ENCODE results near the gene CA7. TPM values are rescaled to one million over a fixed set of nuclear protein-coding genes. Genes with fewer than 3 reads are reported as not detected.

CA7 gene
- total RNA-seq, 2 donors from 2014 or later, result not detected

DNA sequence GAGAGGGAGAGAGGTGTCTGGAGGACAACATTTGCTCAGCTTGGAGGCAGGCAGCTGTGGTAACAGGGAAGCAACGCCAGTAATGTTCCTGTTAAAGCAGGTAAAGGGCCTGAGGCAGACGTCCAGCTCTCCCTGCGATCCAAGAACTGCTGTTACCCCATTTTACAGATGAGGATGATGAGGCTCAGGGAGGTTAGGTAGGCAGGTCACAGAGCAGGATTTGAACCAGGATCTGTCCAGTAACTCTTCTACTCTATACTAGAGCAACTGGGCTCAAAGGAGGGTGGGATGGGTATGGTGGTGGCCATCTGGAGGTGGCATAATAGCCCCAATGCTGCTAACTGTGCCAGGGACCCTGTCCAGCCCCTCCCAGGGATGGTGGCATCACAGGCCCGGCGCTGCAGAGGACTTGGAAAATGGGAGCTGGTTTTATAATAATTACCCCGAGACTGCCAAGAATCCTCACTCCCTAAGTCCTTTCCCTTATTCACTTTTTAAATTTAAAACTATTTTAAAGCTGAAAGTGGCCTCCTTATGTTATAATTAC is 12.0 kb downstream of the CA7 start:
- TF ChIP-seq, protein P1, sequence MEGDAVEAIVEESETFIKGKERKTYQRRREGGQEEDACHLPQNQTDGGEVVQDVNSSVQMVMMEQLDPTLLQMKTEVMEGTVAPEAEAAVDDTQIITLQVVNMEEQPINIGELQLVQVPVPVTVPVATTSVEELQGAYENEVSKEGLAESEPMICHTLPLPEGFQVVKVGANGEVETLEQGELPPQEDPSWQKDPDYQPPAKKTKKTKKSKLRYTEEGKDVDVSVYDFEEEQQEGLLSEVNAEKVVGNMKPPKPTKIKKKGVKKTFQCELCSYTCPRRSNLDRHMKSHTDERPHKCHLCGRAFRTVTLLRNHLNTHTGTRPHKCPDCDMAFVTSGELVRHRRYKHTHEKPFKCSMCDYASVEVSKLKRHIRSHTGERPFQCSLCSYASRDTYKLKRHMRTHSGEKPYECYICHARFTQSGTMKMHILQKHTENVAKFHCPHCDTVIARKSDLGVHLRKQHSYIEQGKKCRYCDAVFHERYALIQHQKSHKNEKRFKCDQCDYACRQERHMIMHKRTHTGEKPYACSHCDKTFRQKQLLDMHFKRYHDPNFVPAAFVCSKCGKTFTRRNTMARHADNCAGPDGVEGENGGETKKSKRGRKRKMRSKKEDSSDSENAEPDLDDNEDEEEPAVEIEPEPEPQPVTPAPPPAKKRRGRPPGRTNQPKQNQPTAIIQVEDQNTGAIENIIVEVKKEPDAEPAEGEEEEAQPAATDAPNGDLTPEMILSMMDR (conservative IDR thresholded peaks at IDR 0.05), result no peak
- 91 to 97% methylated on average over 3 to 6 of the region's 6 CpGs for WGBS, 2 experiments (ENCODE audit: insufficient coverage in 1 of 2, insufficient read length in 1 of 2)
- H3K27me3 Mint-ChIP-seq (ENCODE audit: insufficient read depth), result no peaks in the 10 kb centered on the region
- Histone ChIP-seq H3K4me1 (ENCODE audit: control insufficient read depth, insufficient read depth, low read length) (no peaks in the 10 kb centered on the region), H3K4me3 (ENCODE audit: low read length) (no peak overlapping the region), H3K36me3 (ENCODE audit: control insufficient read depth, insufficient read depth, low read length) (no peaks in the 10 kb centered on the region), H3K27ac (ENCODE audit: low read depth, low read length) (no peak overlapping the region), H3K27me3 (ENCODE audit: control insufficient read depth, insufficient read depth, low read length, poor library complexity, severe bottlenecking) (no peaks in the 10 kb centered on the region), H3K9ac (ENCODE audit: extremely low read depth, low read length, poor library complexity, severe bottlenecking) (no peak overlapping the region), H3K9me3 (ENCODE audit: control insufficient read depth, low read length) (no peaks in the 10 kb centered on the region)
- no peak overlapping the region for H3K27ac Mint-ChIP-seq
- DNase-seq, result no peak
- H3K4me1 Mint-ChIP-seq, result no peaks in the 10 kb centered on the region
- no peaks in the 10 kb centered on the region for H3K36me3 Mint-ChIP-seq (ENCODE audit: low read depth)
- no peaks in the 10 kb centered on the region for H3K9me3 Mint-ChIP-seq
- H3K4me3 Mint-ChIP-seq, result no peak overlapping the region

DNA sequence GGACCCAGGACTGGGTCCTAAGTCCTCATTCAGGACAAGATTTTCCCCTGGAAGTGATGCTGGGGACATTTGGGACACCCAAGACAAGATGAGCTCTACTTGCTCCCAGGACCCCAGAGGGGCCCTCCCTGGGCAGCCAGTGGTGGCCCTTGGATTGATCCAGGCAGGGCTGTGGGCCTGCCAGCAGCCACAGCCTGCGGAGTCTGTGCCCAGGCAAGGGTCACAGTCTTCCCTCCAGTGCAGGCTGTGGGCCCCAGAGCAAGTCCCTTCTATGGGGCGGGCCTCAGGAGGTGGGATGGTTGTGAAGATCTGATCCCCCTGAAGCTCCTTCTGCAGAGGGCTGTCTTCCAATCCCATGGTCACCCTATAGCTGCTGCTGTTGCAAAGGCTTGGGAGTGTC is 12.6 kb downstream of the CA7 start:
- Histone ChIP-seq H3K9ac (ENCODE audit: extremely low read depth, low read length, poor library complexity, severe bottlenecking) (no peak overlapping the region), H3K36me3 (ENCODE audit: control insufficient read depth, insufficient read depth, low read length) (no peaks in the 10 kb centered on the region), H3K4me1 (ENCODE audit: control insufficient read depth, insufficient read depth, low read length) (no peaks in the 10 kb centered on the region), H3K27me3 (ENCODE audit: control insufficient read depth, insufficient read depth, low read length, poor library complexity, severe bottlenecking) (no peaks in the 10 kb centered on the region), H3K9me3 (ENCODE audit: control insufficient read depth, low read length) (no peaks in the 10 kb centered on the region), H3K27ac (ENCODE audit: low read depth, low read length) (no peak overlapping the region), H3K4me3 (ENCODE audit: low read length) (no peak overlapping the region)
- Mint-ChIP-seq H3K36me3 (ENCODE audit: low read depth) (no peaks in the 10 kb centered on the region), H3K9me3 (no peaks in the 10 kb centered on the region), H3K4me1 (no peaks in the 10 kb centered on the region), H3K27ac (no peak overlapping the region), H3K4me3 (no peak overlapping the region), H3K27me3 (ENCODE audit: insufficient read depth) (no peaks in the 10 kb centered on the region)
- TF ChIP-seq, protein P1 (conservative IDR thresholded peaks at IDR 0.05), result no peak
- WGBS, 2 experiments (ENCODE audit: insufficient coverage in 1 of 2, insufficient read length in 1 of 2), result 84 to 100% methylated on average over 1 to 2 of the region's 2 CpGs
- peak; percentile 21 for DNase-seq

DNA sequence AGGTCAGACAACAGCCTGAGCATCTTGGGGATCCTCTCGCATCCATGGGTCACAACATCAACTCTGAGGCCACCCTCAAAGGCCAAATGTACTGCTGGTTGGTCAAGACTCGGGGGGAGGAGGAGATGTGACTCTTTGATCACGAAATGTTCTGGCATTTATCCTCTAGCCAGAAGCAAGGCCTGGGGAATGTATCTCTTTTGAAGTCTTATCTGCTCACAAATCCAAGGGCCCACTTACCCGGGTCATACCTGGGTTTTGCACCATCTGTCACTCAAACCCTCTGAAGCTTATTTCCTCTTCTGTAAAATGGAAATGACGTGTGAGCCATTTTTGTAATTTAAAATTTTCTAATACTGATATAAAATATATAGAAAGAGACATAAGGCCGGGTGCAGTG is 13.2 kb downstream of the CA7 start:
- Mint-ChIP-seq H3K27me3 (ENCODE audit: insufficient read depth) (no peaks in the 10 kb centered on the region), H3K27ac (no peak overlapping the region), H3K4me3 (no peak overlapping the region), H3K36me3 (ENCODE audit: low read depth) (no peaks in the 10 kb centered on the region), H3K9me3 (no peaks in the 10 kb centered on the region), H3K4me1 (no peaks in the 10 kb centered on the region)
- no peaks in the 10 kb centered on the region for H3K4me1 ChIP-seq (ENCODE audit: control insufficient read depth, insufficient read depth, low read length)
- H3K27me3 ChIP-seq (ENCODE audit: control insufficient read depth, insufficient read depth, low read length, poor library complexity, severe bottlenecking), result no peaks in the 10 kb centered on the region
- no peak overlapping the region for H3K27ac ChIP-seq (ENCODE audit: low read depth, low read length)
- WGBS, 2 experiments (ENCODE audit: insufficient coverage in 1 of 2, insufficient read length in 1 of 2), result 88 to 90% methylated on average over 4 to 5 of the region's 6 CpGs
- H3K36me3 ChIP-seq (ENCODE audit: control insufficient read depth, insufficient read depth, low read length), result no peaks in the 10 kb centered on the region
- H3K9me3 ChIP-seq (ENCODE audit: control insufficient read depth, low read length), result no peaks in the 10 kb centered on the region
- DNase-seq, result no peak
- no peak overlapping the region for H3K9ac ChIP-seq (ENCODE audit: extremely low read depth, low read length, poor library complexity, severe bottlenecking)
- no peak overlapping the region for H3K4me3 ChIP-seq (ENCODE audit: low read length)
- TF ChIP-seq, protein P1 (conservative IDR thresholded peaks at IDR 0.05), result no peak

Data from endodermal cell (in vitro differentiated cells).